ENCODE measurements around the gene P2RX6.
A peak's percentile ranks its signal among the peaks of the same experiment; 100 is the strongest.

Gene P2RX6

GRCh38 chr22:20980523-20980922 lies 34.4 kb upstream of the P2RX6 start:
- DNase-seq, result no peak

GRCh38 chr22:20980938-20981722 lies 33.8 kb upstream of the P2RX6 start:
- no peak for DNase-seq

- peak; percentile 86 to 93 (median 88) for DNase-seq
Measured at GRCh38 chr22:20981787-20982562, 33.0 kb upstream of the P2RX6 start, which contains the start of gene LZTR1. Gene LZTR1 (plus strand): TSS chr22:20982297. CDS start chr22:20982372, 75 bp downstream.

GRCh38 chr22:20982563-20982882 lies 32.4 kb upstream of the P2RX6 start:
- DNase-seq, result no peak

GRCh38 chr22:20983081-20983771 lies 31.7 kb upstream of the P2RX6 start:
- DNase-seq, result no peak

GRCh38 chr22:20985720-20986119 lies 29.2 kb upstream of the P2RX6 start:
- no peak for DNase-seq

GRCh38 chr22:20986365-20986764 lies 28.6 kb upstream of the P2RX6 start:
- no peak for DNase-seq

GRCh38 chr22:20987375-20987774 lies 27.6 kb upstream of the P2RX6 start:
- DNase-seq, result no peak

GRCh38 chr22:20988573-20989322 lies 26.2 kb upstream of the P2RX6 start:
- no peak for DNase-seq

GRCh38 chr22:20989323-20990138 lies 25.4 kb upstream of the P2RX6 start:
- no peak for DNase-seq

- no peak for DNase-seq
Measured at GRCh38 chr22:20990184-20991180, 24.5 kb upstream of the P2RX6 start.

GRCh38 chr22:20991252-20992055 lies 23.5 kb upstream of the P2RX6 start:
- DNase-seq, result no peak

- no peak for DNase-seq
Measured at GRCh38 chr22:20992056-20992442, 22.9 kb upstream of the P2RX6 start.

GRCh38 chr22:20992456-20993303 lies 22.3 kb upstream of the P2RX6 start:
- DNase-seq, result no peak

- DNase-seq, result no peak
Measured at GRCh38 chr22:20993304-20994127, 21.4 kb upstream of the P2RX6 start.

GRCh38 chr22:20994128-20994901 lies 20.6 kb upstream of the P2RX6 start:
- DNase-seq, result no peak

GRCh38 chr22:20994902-20995241 lies 20.1 kb upstream of the P2RX6 start:
- no peak for DNase-seq
